H9 (cell line): ENCODE measurements around the gene HP. TPM values are rescaled to one million over a fixed set of nuclear protein-coding genes. Genes with fewer than 3 reads are reported as not detected.

Experiments
- DNase-seq: peaks from one replicate; pipeline ENCODE4 v3.0.0-alpha.2; 2017
- H2AFZ ChIP-seq: one replicate; pipeline ENCODE4 v1.6.1; 2013; ENCODE audit warnings: mild to moderate bottlenecking, low read length, control low read depth, moderate library complexity
- H2AK5ac ChIP-seq: 2 replicates; pipeline ENCODE4 v1.6.1; 2013; ENCODE audit warnings: low read length, control low read depth, mixed read lengths; ENCODE audit not compliant: insufficient read length
- H2BK120ac ChIP-seq: one replicate; pipeline ENCODE4 v1.6.1; 2013; ENCODE audit warnings: low read depth, mild to moderate bottlenecking, low read length, control low read depth, inconsistent platforms; ENCODE audit not compliant: poor library complexity, severe bottlenecking
- H2BK12ac ChIP-seq: 2 replicates; pipeline ENCODE4 v1.6.1; 2013; ENCODE audit warnings: low read length, control low read depth, mixed read lengths, low read depth; ENCODE audit not compliant: insufficient read length
- H2BK15ac ChIP-seq: 2 replicates; pipeline ENCODE4 v1.6.1; 2013; ENCODE audit warnings: low read depth, low read length, control low read depth
- H2BK20ac ChIP-seq: one replicate; pipeline ENCODE4 v1.6.1; 2013; ENCODE audit warnings: low read depth, mild to moderate bottlenecking, low read length, control low read depth, inconsistent platforms; ENCODE audit not compliant: poor library complexity, severe bottlenecking
- H2BK5ac ChIP-seq: 2 replicates; pipeline ENCODE4 v1.6.1; 2013; ENCODE audit warnings: low read length, control low read depth, mixed read lengths; ENCODE audit not compliant: insufficient read length
- H3K14ac ChIP-seq: 2 replicates; pipeline ENCODE4 v1.6.1; 2013; ENCODE audit warnings: low read length, control low read depth; ENCODE audit not compliant: insufficient read depth
- H3K18ac ChIP-seq: 2 replicates; pipeline ENCODE4 v1.6.1; 2013; ENCODE audit warnings: low read depth, mild to moderate bottlenecking, mixed read lengths, low read length, control low read depth; ENCODE audit not compliant: insufficient read length
- H3K23ac ChIP-seq: 2 replicates; pipeline ENCODE4 v1.6.1; 2013; ENCODE audit warnings: low read length, control low read depth, mixed read lengths, low read depth; ENCODE audit not compliant: insufficient read length
- H3K23me2 ChIP-seq: 2 replicates; pipeline ENCODE4 v1.6.1; 2013; ENCODE audit warnings: low read depth, mild to moderate bottlenecking, mixed read lengths, low read length, control low read depth; ENCODE audit not compliant: insufficient read length, poor library complexity, severe bottlenecking
- H3K27ac ChIP-seq: 2 replicates; pipeline ENCODE4 v1.5.1; 2013; ENCODE audit warnings: low read length, control low read depth, mixed read lengths, low read depth; ENCODE audit not compliant: insufficient read length
- H3K27me3 ChIP-seq: 2 replicates; pipeline ENCODE4 v1.6.1; 2013; ENCODE audit warnings: low read length, control low read depth, inconsistent platforms; ENCODE audit not compliant: insufficient read depth
- H3K4ac ChIP-seq: 2 replicates; pipeline ENCODE4 v1.6.1; 2013; ENCODE audit warnings: low read depth, mild to moderate bottlenecking, control low read depth, inconsistent platforms, low read length, moderate library complexity
- H3K4me1 ChIP-seq: 2 replicates; pipeline ENCODE4 v1.6.1; 2013; ENCODE audit warnings: low read length, control low read depth, inconsistent platforms; ENCODE audit not compliant: insufficient read depth
- H3K4me2 ChIP-seq: 2 replicates; pipeline ENCODE4 v1.6.1; 2013; ENCODE audit warnings: low read length, control low read depth, mixed read lengths; ENCODE audit not compliant: insufficient read length, insufficient read depth
- H3K56ac ChIP-seq: 2 replicates; pipeline ENCODE4 v1.6.1; 2013; ENCODE audit warnings: low read depth, mild to moderate bottlenecking, mixed read lengths, low read length, control low read depth; ENCODE audit not compliant: insufficient read length
- H3K79me1 ChIP-seq: 2 replicates; pipeline ENCODE4 v1.6.1; 2013; ENCODE audit warnings: low read depth, mild to moderate bottlenecking, moderate library complexity, low read length, control low read depth, inconsistent platforms; ENCODE audit not compliant: insufficient read depth, poor library complexity, severe bottlenecking
- H3K79me2 ChIP-seq: 2 replicates; pipeline ENCODE4 v1.6.1; 2013; ENCODE audit warnings: low read length, control low read depth, inconsistent platforms; ENCODE audit not compliant: insufficient read depth
- H3K9ac ChIP-seq: 2 replicates; pipeline ENCODE4 v1.6.1; 2013; ENCODE audit warnings: low read length, control low read depth, mixed read lengths; ENCODE audit not compliant: insufficient read length; ENCODE audit errors: extremely low read depth
- H3K9me3 ChIP-seq: one replicate; pipeline ENCODE4 v1.6.1; 2013; ENCODE audit warnings: low read depth, low read length, inconsistent platforms; ENCODE audit not compliant: control insufficient read depth
- H3T11ph ChIP-seq: one replicate; pipeline ENCODE4 v1.6.1; 2013; ENCODE audit warnings: mild to moderate bottlenecking, low read length, control low read depth, inconsistent platforms
- H4K20me1 ChIP-seq: one replicate; pipeline ENCODE4 v1.6.1; 2013; ENCODE audit not compliant: control insufficient read depth, insufficient read length, insufficient read depth
- H4K5ac ChIP-seq: 2 replicates; pipeline ENCODE4 v1.6.1; 2013; ENCODE audit warnings: low read depth, mild to moderate bottlenecking, mixed read lengths, low read length, control low read depth; ENCODE audit not compliant: insufficient read length
- H4K8ac ChIP-seq: replicated peaks from 2 replicates; pipeline ENCODE4 v1.6.1; 2013; ENCODE audit warnings: low read length, control low read depth, mixed read lengths, low read depth; ENCODE audit not compliant: insufficient read length
- H4K91ac ChIP-seq: 2 replicates; pipeline ENCODE4 v1.6.1; 2013; ENCODE audit warnings: low read depth, mild to moderate bottlenecking, moderate library complexity, mixed read lengths, low read length, control low read depth; ENCODE audit not compliant: insufficient read length
- H3K27ac Mint-ChIP-seq, 3 experiments: 2 replicates in 2 of 3; 3 replicates in 1 of 3; pipeline ENCODE4 v1.8.0; 2020 to 2021; ENCODE audit warnings: mixed read lengths in 3 of 3, mild to moderate bottlenecking in 1 of 3, moderate library complexity in 1 of 3
- H3K27me3 Mint-ChIP-seq: 2 replicates; pipeline ENCODE4 v1.8.0; 2021; ENCODE audit warnings: low read depth, mild to moderate bottlenecking, moderate library complexity, mixed read lengths
- H3K36me3 Mint-ChIP-seq, 3 experiments: 2 replicates in 2 of 3; 3 replicates in 1 of 3; pipeline ENCODE4 v1.8.0; 2020 to 2021; ENCODE audit warnings: low read depth in 3 of 3, mixed read lengths in 3 of 3; ENCODE audit not compliant: insufficient read depth in 1 of 3
- H3K4me1 Mint-ChIP-seq, 2 experiments: 2 replicates each; pipeline ENCODE4 v1.8.0; 2020; ENCODE audit warnings: mixed read lengths in 2 of 2
- H3K4me3 Mint-ChIP-seq, 2 experiments: 2 replicates in 1 of 2; 3 replicates in 1 of 2; pipeline ENCODE4 v1.8.0; 2020 to 2021; ENCODE audit warnings: mild to moderate bottlenecking in 2 of 2, mixed read lengths in 2 of 2, moderate library complexity in 1 of 2
- H3K9me3 Mint-ChIP-seq, 2 experiments: 2 replicates in 1 of 2; 3 replicates in 1 of 2; pipeline ENCODE4 v1.8.0; 2020; ENCODE audit warnings: mild to moderate bottlenecking in 2 of 2, mixed read lengths in 2 of 2, moderate library complexity in 1 of 2
- WGBS: extraction: QIAGEN DNeasy Blood & Tissue Kit; methylation state at CpG from one replicate; pipeline ENCODE4 v1.1.7; 2013; ENCODE audit warnings: missing lambda C conversion rate, low lambda C conversion rate, mixed read lengths; ENCODE audit not compliant: insufficient read length; ENCODE audit errors: extremely low coverage; 5-methylcytosine and 5-hydroxymethylcytosine counted together
- total RNA-seq: library from RNA; stranded (reverse); gene quantifications from 2 replicates; pipeline ENCODE4 v1.2.1, GENCODE V29; 2021
- TF ChIP-seq, protein P1 (sequence below): fragments of 200-600 bp; sonication (generic); conservative IDR thresholded peaks from 3 replicates; pipeline ENCODE4 v1.8.0; 2021; ENCODE audit warnings: antibody characterized with exemption, mild to moderate bottlenecking

Gene HP
- total RNA-seq, 1 experiment from 2014 or later: not detected

GRCh38 chr16:72109300-72109699 is 55.0 kb downstream of the HP start:
- Histone ChIP-seq H3K23ac (no peak overlapping the region), H2BK20ac (no peak overlapping the region), H3K9me3 (no peaks in the 10 kb centered on the region), H4K8ac (no peak overlapping the region), H3K27me3 (no peaks in the 10 kb centered on the region), H2AK5ac (no peak overlapping the region), H3K4me2 (no peak overlapping the region), H2BK12ac (no peak overlapping the region), H3K4me1 (no peaks in the 10 kb centered on the region), H3K79me2 (no peaks in the 10 kb centered on the region), H2BK120ac (no peak overlapping the region), H3K79me1 (no peaks in the 10 kb centered on the region), H3K23me2 (no peaks in the 10 kb centered on the region), H3K18ac (no peak overlapping the region), H3K56ac (no peak overlapping the region), H4K91ac (no peak overlapping the region), H2BK15ac (no peak overlapping the region), H4K5ac (no peak overlapping the region), H3T11ph (no peak overlapping the region), H3K27ac (no peak overlapping the region), H3K4ac (no peak overlapping the region), H2AFZ (no peak overlapping the region), H3K14ac (no peak overlapping the region), H4K20me1 (no peaks in the 10 kb centered on the region), H3K9ac (no peak overlapping the region), H2BK5ac (no peak overlapping the region)
- DNase-seq: no peak
- WGBS: no CpG with 5 or more reads among the region's 12 CpGs
- no peaks in the 10 kb centered on the region for H3K27me3 Mint-ChIP-seq
- H3K9me3 Mint-ChIP-seq: no peaks in the 10 kb centered on the region
- TF ChIP-seq, protein P1, sequence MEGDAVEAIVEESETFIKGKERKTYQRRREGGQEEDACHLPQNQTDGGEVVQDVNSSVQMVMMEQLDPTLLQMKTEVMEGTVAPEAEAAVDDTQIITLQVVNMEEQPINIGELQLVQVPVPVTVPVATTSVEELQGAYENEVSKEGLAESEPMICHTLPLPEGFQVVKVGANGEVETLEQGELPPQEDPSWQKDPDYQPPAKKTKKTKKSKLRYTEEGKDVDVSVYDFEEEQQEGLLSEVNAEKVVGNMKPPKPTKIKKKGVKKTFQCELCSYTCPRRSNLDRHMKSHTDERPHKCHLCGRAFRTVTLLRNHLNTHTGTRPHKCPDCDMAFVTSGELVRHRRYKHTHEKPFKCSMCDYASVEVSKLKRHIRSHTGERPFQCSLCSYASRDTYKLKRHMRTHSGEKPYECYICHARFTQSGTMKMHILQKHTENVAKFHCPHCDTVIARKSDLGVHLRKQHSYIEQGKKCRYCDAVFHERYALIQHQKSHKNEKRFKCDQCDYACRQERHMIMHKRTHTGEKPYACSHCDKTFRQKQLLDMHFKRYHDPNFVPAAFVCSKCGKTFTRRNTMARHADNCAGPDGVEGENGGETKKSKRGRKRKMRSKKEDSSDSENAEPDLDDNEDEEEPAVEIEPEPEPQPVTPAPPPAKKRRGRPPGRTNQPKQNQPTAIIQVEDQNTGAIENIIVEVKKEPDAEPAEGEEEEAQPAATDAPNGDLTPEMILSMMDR: no peak
- no peak overlapping the region for H3K4me3 Mint-ChIP-seq
- H3K36me3 Mint-ChIP-seq: peaks cover 37 to 83% (median 82%) of the 10 kb centered on the region in 3 experiments
- no peak overlapping the region for H3K27ac Mint-ChIP-seq
- no peaks in the 10 kb centered on the region for H3K4me1 Mint-ChIP-seq
